GM18867 (cell line): Measurements from ENCODE around the gene PPP1R12A.
A peak's percentile ranks its signal among the peaks of the same experiment; 100 is the strongest.
"Not testable (repeated sequence)": the region's sequence is repeated elsewhere in the genome, so short reads cannot be mapped to it uniquely, and the experiment has no call there.

Experiments
- ATAC-seq: cut with Tn5 transposase; IDR thresholded peaks from one replicate; pipeline ENCODE4 v1.9.1; 2021; ENCODE audit warnings: mild to moderate bottlenecking, moderate library complexity; ENCODE audit not compliant: unreplicated experiment

The PPP1R12A gene

DNA sequence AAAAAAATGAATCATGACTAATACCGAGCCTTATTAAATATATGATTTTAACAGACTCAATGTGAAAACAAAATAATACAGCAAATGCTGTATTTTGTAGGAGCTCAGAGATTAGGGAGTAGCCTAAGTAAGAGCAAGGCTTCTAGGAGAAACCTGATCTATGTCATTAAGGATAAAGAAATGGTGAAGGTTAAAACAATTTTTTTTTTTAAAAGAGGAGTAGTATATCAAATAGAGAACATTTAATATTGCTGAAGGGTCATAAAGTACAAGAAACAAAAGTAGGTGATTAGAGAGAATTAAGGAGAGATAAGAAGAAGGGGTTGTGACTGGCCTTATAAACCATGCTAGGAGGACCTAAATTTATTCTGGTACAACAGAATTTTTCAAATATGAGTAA is 39.1 kb downstream of the PPP1R12A start:
- no peak for ATAC-seq

DNA sequence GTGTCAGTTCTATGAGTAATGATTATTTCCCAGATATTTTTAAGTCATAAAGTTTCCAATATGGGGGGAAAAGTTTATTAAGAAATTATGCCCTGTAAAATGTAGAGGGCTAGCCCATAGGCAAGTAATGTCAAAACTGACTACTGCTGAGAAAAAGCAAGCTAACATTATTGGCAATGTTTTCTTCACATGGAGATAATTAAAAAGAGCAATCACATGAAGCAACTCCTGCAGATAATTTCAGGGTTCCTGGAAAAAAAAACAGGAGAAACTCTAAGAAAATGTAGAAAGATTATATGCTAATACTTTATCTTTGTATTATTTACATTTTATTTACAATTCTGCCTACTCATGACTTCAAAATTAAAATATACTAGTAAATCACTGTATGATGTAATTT is 39.8 kb downstream of the PPP1R12A start:
- no peak for ATAC-seq

DNA sequence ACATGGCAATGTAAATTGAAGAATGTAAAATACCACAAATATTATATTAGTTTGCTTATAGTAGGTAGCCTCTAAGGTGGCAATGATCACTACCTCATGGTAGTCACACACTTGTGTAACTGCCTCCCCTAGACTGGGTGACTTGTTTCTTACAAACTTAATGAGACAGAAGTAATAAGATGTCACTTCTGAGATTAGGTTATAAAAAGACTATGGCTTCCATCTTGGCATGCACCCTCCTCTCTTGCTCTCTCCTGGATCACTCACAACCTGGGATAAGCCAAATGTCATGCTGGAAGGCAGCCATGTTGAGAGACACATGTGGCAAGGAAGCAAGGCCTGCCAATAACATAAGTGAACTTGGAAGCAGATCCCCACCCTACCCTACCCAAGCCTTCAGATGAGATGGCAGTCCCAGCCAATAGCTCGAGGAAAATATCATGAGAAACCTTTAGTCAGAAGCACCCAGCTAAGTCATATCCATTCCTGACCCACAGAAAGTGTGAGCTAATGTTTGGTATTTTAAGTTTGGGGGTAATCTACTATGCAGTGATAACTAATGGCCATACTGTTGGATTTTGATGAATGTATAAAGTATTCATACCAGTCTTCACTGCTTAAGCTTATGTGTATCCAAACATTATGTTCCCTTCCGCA is 43.3 kb downstream of the PPP1R12A start:
- ATAC-seq, result no peak

DNA sequence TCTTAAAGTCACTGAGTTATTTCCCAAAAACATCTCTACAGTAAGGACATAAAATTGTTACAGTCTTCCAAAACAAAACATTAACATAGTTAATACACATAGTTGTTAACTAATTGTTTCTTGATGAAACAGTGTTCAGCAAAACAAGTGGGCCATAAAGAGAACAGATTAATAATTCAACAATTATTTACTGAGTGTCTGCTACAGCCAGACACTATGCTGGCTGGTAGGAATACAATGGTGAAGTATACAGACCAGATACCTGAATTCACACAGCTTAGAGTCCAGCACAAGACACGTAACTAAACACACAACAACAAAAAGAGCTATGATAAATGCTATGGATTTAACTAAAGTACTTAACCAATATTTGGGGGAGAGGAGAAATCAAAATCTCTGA is 47.0 kb downstream of the PPP1R12A start:
- no peak for ATAC-seq

DNA sequence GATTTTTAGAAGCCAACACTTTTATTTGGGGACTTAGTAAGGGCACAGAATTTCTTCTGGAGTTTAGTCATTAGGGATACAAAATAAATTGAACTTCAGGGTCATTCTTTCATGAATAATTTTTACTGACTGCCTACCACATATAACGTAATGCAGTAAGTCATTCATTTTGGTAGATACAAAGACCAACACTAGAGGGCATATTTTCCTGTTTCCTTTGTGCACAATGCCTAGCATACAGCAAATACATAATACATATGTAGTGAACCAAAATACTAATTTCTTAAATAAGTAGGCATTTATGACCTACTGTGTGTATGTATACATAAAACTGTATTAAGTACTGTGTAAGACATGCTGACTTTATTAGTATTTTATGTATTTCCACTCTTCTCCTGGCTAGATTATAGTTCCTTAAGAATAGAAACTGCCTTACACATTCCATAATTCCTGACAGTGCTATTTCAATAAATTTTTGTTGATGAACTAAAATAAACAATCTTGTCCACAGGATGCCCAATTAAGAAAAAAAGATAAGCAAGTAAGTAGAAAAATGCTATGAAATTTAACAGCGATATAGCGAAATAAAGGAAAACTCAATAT is 47.9 kb downstream of the PPP1R12A start:
- peak; percentile 80 for ATAC-seq

DNA sequence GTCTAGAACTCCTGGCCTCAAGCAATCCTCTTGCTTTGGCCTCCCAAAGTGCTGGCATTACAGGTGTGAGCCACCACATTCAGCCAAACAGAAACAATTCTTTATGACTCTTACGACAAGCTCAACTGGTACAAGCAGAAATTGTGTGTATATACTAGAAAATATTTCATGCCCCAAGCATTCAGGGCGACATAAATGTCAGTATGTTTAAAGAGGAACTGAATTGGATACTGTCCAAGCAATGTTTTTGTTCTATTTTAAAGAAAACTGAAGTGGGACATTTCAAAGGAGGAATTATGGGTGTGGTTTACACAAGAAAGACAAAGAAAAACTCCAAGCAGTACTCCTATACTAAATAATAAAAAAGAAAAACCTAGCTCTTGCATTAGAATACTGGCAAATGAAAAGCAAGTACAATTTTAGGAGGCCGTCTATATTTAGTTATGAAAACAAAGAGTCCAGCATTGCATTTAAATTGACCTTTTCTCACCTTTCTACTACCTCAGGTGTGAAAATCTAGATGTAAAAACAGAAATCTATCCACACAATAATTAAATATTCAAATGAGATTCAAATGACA is 48.9 kb downstream of the PPP1R12A start:
- ATAC-seq, result no peak

DNA sequence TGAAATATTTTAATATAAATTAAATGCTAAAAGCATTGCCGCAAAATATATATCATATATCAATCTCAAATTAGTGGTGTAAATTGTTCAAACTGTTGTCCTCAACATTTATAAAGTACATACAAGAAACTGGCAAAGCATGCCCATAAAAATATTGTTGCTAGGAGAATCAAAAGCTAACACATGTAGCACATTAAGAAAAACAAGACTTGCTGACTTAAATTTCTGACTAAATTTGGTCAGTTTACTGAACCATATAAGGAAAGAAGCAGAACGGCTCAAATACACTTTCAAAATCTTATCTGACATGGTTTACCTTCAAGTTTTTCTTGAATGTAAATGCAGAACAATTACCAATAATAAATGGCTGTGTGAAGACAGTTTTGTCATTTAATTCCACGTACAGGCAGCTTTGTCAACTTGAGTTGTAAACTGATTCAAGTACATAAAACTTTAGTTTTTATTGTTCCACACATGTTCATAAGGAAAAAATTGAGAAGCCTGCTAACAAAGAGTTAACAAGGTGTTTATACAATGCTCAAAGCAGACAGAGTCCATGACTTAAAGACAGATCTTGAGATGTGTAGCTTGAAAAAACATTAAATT is 50.4 kb downstream of the PPP1R12A start:
- no peak for ATAC-seq

DNA sequence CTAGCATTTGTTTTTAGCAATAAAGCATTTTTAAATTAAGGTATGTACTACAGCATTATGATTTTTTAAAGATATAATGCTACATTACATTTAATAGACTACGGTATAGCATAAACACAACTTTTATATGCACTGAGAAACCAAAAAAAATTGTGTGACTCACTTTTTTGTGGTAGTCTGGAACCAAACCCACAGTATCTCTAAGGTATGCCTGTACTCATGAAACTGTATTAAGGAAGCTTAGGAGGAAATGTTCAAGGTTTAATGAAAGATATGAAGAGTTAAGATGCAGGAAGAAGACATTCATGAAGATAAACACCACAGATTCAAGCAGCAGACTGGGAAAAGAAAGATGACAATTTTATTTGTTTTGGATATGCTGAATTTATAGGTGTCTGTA is 51.7 kb downstream of the PPP1R12A start:
- no peak for ATAC-seq

DNA sequence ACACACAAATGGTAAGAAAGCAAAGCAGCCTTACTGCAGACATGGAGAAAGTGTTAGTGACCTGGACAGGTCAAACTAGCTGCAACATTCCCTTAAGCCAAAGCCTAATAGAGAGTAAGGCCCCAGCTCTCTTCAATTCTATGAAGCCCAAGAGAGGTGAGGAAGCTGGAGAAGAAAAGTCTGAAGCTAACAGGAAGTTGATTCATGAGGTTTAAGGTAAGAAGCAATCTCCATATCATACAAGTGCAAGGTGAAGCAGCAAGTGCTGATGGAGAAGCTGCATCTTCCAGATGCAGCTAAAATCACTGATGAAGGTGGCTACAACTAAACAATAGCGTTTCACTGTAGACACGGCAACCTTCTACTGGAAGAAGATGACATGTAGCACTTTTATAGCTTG is 53.5 kb downstream of the PPP1R12A start:
- ATAC-seq, result no peak

DNA sequence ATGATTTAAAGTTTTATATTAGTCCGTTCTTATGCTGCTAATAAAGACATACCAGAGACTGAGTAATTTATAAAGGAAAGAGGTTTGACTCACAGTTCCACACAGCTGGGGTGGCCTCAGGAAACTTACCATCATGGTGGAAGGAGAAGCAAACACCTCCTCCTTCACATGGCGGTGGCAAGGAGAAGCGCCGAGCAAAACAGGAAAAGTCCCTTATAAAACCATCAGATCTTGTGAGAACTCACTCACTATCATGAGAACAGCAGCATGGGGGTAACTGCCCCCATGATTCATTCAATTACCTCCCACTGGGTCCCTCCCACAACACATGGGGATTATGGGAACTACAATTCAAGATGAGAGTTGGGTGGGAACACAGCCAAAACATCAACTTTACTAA is 56.4 kb downstream of the PPP1R12A start:
- not testable (repeated sequence) for ATAC-seq

DNA sequence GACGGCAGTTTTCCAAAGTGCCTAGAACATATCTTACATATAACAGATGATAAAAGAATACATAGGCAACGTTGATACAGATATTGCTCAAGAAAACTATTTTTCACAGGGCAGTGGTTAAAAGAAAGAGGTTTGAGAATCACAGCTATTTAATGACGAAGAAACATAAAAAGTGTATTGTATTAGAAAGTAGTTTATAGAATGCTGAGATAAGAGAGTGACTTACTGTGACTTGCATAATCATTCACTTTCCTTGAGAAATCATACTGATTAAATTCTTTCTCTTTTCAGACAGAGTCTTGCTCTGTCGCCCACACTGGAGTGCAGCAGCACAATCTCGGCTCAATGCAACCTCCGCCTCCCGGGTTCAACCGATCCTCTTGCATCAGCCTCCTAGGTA is 57.7 kb downstream of the PPP1R12A start:
- ATAC-seq, result no peak

DNA sequence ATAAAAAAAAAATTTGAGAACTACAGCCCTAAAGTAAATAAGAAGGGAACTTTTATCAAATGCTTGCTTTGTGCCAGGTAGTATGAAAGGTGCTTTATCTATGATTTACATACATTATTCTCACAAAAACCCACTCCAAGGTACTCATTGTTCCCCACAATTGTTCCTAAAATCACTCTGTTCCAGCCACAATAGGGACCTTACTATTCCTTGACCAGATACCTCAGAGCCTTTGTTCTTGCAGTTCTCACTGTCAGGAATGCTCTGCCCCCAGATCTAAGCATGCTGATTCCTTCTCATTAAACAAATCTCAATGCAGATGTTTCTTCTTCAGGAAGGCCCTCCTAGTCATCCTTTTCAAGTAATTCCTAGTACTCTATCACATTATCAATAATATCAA is 60.2 kb downstream of the PPP1R12A start:
- no peak for ATAC-seq

DNA sequence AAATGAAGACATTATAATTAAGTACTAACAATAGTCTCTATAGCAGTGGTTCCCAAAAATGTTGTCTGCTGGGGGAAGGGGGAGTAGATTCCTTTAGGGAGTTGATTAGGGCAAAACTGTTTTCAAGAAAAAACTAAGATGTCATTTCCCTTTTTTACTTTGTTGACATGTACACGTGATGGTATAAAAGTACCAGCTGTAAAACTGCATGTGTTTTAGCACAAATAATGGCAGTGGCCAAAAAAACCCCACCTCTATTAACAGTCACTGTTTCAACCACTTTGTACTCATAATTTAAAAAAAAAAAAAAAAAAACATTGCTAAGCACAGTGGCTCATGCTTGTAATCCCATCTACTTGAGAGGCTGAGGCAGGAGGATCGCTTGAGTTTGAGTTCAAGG is 61.7 kb downstream of the PPP1R12A start:
- ATAC-seq, result peak; percentile 52

DNA sequence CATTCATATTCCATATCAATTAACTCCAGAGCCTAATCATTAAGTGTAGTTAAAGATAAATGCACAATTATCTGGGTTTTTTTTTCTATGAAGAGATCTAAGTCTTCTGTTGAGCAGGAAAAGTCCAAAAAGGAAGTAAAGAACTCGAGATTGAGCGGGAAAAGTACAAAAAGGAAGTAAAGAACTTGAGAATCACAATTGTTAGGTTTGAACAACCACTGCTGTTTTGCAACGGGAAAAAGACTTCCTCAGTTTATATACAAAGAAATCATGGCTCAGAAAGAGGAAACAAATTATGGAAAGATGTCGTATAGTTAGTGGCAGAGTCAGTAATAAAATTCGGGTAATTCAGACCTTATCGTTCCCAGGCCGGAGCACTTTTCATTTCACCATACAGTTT is 63.3 kb downstream of the PPP1R12A start:
- no peak for ATAC-seq

DNA sequence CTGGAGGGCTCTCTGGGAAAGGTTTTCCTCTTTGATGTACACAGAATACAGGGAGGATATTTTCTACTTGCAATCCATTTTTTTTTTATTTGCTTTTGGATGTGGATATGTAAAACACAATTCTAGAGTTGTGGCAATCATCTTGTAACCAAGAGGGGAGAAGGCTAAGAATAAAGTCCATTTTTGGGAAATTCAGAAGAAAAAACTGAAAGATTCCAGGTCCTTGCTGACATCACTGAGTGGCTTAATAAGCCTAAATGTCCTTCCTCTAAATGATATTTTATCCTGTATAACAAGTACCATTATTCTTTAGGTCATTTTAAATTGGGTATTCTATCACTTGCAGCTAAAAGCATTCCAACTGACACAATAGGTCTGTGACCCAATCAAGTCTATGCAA is 64.0 kb downstream of the PPP1R12A start:
- ATAC-seq, result no peak

DNA sequence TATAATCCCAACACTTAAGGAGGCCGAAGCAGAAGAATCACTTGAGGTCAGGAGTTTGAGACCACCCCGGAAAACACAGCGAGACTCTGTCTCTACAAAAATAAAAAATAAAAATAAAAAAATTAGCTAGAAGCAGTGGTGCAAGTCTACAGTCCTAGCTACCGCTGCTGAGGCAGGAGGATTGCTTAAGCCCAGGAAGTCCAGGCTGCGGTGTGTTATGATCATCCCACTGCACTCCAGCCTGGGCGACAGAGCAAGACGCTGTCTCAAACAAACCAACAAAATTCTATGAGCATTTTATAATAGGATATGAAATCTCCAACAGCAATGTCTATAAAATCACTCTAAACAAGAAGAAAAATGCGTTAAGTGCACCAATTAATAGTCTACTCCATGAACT is 75.3 kb downstream of the PPP1R12A start:
- ATAC-seq, result no peak

DNA sequence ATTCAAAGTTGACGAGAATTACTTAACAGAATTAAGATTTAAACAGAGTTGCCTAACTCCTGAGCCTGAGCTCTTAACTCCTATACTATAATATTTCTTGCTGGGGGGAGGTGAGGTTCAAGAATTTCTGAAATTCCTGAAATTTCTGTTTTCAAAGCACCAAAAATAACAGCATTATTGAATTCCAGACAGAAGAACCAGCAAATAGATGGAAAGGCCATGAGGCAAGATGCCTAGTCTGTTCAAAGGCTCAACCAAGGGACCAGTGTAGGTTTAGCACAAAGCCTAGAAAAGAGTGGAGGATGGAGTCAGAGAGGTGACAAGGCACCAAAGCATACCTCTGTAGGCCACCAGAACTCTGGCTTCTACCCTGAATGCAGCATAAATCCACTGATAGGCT is 76.4 kb downstream of the PPP1R12A start:
- no peak for ATAC-seq

DNA sequence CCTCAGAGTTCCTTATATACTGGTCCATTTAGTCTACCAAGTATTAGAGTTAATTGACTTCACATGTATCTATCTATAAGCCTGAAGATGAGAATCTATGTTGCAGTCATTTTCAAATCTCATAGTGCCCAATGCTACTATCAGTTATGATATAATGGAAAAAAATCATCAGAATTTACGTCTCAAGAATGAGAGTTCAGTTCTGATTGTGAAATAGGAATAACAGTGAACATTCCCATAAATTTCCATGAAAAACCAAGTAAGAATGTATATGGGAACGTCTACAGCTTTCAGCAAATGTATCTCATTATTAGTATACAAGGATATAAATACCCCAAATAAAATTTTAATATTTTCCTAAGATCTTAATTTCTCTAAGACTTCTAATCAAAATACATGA is 77.2 kb downstream of the PPP1R12A start:
- no peak for ATAC-seq

DNA sequence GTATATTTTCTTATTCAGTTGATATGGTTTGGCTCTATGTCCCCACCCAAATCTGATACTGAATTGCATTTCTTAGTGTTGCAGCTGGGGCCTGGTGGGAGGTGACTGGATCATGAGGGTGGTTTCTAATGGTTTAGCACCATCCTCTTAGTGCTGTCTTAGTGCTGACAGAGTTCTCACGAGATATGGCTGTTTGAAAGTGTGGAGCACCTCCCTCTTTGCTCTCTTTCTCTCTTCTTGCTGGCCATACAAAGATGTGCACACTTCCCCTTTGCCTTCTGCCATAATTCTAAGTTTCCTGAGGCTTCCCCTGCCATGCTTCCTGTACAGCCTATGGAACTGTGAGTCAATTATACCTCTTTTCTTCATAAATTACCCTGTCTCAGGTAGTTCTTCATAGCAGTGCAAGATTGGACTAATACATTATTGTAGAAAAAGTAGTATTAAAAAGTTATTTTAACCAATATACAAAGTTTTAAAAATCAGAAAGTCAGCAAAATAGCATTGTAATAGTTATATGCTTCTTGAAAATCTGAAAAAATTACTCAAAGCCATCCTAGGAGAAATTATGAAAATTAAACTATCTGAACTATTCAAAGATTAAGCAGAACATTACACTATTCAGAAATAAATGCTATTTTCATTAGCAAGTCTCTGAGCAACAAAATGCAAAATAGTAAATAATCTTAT is 84.1 kb downstream of the PPP1R12A start:
- no peak for ATAC-seq

DNA sequence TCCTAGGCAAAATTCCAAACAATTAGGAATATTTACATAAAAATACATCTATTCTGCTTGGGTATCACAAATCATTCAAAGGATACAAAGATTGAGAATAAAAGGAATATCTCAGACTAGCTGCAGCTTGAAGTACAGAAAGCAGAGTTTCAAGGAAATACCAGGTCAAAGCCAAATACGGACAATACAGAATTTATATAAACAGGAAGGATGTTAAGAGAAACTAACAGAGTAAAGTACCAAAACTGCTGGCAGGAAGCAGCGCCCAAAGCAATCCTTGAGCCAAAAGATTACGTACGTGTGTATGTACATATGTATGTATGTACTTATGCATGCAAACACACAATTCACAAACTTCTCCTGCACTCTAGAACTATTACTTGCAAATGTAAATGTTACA is 86.6 kb downstream of the PPP1R12A start:
- ATAC-seq, result no peak

DNA sequence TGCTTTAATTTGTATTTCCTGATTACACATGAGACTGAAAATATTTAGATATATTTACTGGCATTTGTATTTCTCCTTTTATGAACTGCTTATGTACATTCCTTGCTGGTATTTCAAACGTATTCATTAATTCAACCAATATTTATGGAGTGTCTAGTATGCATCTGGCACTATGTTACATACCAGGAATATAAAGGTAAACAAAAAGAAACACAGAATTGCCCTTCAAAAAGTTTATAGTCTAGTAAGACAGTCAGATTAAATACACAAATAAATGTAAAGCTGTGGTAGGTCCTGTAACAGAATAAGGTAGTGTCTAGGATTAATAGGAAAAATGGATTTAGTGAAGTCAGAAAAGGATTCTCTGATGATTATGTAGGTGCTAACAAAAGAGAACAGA is 87.5 kb downstream of the PPP1R12A start:
- no peak for ATAC-seq

DNA sequence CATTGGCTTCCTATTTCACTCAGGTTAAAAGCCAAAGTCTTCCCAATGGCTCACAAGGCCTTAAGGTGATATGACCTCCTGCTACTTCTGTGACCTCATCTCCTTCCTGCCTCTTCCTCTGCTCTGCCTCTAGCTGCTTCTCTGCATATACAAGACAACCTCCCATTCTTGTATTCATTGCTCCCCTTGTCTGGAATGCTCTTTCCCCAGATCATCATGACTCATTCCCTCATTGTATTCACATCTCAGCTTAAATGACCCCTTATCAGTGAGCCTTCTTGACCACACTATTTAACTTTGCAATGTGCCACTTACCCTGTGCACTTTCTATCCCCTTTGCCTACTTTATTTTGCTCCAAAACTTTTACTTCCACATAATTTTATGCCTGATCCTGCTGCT is 90.2 kb downstream of the PPP1R12A start:
- ATAC-seq, result no peak
